Fibroblast of upper back skin (primary cell): ENCODE data around the gene SNAI1.
"Not testable (repeated sequence)": the region's sequence is repeated elsewhere in the genome, so short reads cannot be mapped to it uniquely, and the experiment has no call there.

ENCODE experiments used
- DNase-seq: peaks from one replicate; pipeline ENCODE4 v3.0.0-alpha.2; 2013

Gene SNAI1

DNA sequence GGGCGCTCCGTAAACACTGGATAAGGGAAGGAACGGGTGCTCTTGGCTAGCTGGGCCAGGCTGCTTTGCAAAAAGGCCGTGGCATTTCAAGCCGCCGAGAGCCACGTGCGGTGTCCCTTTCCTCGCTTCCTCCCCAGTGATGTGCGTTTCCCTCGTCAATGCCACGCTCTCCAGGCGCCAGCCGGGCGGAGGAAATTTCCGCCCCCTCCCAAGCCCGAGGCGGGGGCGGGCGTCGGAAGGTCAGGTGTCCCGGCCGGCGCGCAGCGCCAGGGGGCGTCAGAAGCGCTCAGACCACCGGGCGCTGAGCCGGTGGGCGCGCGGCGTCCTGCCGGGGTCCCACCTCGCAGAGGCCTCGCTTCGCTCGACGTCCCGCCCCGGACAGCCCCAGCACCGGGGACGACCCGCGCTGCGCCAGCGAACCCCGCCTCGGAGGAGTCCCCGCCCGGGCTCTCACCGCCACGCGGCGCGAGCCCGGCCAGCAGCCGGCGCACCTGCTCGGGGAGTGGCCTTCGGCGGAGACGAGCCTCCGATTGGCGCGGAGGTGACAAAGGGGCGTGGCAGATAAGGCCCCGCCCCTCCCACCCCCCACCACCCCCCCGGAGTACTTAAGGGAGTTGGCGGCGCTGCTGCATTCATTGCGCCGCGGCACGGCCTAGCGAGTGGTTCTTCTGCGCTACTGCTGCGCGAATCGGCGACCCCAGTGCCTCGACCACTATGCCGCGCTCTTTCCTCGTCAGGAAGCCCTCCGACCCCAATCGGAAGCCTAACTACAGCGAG lies at the start of gene SNAI1:
Gene SNAI1 (plus strand): TSS at position 635 of the 777 bp plus-strand sequence. CDS start 80 bp downstream, at position 715.
- DNase-seq: peak; percentile 84

DNA sequence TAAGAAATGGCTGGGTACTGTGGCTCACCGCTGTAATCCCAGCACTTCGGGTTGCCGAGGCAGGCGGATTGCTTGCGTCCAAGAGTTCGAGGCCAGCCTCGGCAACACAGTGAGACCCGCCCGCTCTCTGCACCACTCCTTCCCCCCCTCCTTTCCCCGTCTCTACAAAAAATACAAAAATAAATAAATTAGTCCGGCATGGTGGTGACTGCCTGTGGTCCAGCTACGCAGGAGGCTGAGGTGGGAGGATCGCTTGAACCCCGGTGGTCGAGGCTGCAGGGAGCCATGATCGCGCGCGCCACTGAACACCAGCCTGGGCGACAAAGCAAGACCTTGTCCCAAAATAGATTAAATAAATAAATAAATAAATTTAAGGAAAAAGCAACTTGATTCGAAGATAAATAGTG lies 47.0 kb upstream of the SNAI1 start:
- no peak for DNase-seq

DNA sequence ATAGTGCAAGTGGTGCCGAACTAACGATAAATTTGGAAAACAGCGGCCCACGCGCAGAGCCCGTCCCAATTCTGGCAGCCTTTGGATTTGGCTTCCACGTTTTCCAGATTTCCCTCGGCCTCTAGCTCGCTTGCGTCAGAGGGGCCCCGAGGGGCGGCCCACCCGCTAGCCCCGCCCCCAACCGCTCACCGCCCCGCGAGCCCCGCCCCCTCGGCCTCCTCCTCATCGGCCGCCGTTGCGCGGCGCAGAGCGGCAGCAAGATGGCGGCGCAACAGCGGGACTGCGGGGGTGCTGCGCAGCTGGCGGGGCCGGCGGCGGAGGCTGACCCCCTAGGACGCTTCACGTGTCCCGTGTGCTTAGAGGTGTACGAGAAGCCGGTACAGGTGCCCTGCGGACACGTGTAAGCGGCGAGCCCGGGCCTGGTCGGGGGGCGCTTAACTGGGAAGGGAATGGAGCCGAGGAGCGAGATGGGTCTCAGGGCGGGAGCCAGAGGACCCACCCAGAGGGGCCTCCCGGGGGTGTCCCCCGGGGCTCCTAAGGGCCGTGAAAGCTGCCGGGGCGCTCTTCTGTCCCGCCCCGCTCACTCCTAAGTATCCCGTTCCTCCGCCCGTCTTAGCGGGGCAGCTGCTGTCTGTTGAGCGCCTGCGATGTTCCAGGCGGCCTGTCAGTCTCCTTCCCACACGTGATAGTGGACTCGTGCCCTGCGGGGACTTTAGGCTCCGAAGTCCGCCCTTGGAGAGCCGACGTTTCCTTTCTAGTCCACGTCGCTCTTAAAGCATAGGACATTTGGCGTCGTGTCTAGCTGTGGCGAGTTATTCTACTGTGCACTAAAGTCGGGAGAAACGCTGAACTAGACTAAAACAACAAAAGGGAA lies 46.4 kb upstream of the SNAI1 start, which contains the start of gene RNF114:
Gene RNF114 (plus strand): TSS at position 245 of the 874 bp plus-strand sequence. CDS start 16 bp downstream, at position 261.
- peak; percentile 90 for DNase-seq

DNA sequence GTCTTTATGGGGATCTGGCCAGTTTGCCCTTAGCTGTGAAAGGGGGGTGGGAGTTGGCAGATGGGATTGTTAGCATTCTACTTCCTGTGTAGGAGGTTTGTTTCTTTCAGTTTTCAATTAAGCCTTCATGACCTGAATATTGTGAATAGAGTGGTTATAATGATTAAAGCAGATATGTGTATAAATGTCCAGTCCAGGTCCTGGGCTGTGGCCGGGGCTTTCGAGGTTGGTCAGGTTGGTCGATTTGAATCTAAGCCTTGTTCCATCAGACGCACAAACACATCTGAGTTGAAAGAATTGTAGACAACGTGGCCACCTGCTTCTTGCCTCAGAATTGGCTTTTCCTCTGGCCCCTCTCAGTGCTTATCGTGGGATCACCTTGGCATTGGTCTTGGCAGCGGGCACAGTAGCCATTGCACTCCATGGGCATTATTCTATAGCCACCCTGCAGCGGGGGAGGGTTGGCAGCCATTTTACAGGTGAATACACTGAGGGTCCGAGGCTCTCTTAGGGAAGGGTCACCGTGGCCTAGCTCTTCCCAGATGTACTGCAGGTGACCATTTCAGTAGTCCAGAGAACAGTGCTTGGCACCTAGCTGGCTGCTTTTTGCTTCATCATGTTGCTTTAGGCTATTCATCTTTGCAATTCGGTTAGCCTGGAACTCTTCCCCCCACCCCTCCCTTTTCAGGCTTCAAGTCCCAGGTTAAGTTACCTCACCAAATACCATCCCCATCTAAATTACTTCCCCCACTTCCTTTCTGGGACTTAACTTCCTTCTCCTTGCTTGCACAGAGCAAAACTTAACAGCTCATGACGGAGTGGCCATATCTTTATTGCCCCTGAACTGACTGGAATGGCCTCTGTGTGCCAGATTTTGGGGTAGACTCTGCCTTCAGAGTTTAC lies 45.5 kb upstream of the SNAI1 start:
- DNase-seq: no peak

DNA sequence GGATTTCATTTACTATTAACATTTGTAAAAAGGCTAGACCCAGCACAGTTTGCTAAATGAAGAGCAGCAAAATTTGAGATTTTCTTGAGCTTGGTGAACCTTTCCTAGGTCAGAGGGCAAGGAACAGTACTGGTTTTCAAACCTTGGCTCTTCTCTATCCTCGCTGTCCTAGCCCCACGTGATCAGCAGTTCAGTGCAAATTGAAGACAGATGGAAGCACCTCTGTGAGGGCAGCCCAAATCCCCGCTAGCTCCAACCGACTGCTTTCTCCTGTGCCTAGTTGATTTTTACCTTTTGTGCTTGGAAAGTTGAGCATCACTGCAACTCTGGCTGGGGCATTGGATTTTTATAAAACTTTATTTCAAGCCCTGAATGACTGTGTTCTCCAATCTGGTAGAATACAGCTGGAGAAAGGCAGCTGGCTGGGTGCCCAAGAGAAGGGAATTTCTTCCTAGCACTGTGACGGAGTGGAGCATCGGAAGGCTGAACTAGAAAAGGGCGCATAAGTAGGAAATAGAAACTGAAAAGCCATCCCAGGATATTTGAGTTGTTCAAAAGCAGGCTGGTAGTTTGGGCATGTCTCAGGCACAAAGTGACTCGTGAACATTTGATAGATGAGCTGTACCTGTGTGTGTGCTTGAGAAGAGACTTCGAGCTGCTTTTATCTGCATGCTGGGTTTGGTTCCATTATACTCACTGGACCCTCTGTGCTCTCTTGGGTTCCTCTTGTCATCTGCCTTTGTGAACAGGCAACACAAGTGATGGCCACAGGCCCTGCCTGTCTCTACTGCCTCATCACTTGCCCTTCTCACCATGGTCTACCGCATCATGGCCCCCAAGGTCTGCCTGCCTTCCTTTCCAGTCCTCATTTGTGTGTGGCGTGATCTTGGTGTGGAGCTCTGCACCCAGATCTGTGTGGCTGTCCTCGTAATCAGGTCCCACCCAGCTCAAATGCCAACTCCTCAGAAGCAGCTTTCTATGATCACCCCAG lies 44.3 kb upstream of the SNAI1 start:
- DNase-seq: peak; percentile 75

DNA sequence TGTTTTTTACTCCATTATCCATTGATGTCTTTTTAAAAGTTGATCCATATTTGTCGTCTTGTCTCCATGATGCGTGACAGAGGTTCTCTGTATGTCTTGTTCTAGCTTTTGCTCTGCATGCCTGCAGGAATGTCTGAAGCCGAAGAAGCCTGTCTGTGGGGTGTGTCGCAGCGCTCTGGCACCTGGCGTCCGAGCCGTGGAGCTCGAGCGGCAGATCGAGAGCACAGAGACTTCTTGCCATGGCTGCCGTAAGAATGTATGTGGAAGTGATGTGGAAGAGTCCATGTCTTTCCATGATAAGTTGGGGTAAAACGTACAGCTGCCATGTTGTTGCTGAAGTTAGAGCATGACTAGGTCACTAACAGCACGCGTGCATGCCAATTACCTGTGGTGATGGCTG lies 41.3 kb upstream of the SNAI1 start:
- DNase-seq: no peak

DNA sequence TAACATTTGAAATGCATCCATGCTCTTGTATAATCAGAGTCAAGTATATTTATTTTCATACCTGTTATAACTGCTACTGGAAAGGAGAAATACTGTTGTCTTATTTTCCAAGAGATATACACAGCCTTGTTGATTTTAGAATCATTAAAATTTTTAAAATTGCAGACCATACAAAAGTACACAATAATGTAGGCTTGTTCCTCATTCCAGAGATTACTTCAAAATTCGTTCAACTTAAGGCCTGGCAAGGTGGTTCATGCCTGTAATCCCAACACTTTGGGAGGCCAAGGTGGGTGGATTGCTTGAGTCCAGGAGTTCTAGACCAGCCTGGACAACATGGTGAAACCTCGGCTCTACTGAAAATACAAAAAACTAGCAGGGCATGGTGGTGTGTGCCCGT lies 40.5 kb upstream of the SNAI1 start:
- DNase-seq: no peak

DNA sequence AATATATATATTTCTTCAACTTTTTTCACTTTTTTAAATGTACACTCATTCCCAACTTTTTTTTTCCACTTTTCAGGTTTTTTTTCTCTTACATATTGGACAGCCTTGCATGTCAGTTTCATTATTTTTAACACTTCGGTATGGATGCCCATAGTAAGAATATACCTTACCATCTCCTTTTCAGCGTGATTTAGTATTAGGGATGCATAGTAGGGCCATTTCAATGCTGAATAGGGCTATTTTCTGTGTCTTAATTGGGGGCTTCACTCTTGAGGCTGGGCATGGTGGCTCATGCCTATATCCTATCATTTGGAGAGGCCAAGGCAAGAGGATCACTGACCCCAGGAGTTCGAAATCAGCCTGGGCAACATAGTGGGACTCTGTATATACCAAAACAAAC lies 39.8 kb upstream of the SNAI1 start:
- no peak for DNase-seq

DNA sequence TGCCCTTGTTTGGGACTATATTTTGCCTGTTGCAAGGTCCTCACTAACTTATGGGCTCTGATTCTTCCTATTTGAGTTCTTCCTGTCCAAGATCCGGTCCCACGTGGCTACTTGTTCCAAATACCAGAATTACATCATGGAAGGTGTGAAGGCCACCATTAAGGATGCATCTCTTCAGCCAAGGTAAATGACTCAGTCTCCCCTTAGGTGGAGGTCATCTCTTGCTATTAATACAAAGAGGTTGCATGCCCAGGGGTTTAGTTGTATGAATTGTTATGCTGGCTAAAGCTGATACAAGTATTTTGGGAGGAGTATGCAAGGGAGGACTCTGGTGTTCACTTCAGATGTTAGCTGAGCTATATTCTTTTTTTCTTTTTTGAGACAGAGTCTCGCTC lies 37.5 kb upstream of the SNAI1 start:
- no peak for DNase-seq

DNA sequence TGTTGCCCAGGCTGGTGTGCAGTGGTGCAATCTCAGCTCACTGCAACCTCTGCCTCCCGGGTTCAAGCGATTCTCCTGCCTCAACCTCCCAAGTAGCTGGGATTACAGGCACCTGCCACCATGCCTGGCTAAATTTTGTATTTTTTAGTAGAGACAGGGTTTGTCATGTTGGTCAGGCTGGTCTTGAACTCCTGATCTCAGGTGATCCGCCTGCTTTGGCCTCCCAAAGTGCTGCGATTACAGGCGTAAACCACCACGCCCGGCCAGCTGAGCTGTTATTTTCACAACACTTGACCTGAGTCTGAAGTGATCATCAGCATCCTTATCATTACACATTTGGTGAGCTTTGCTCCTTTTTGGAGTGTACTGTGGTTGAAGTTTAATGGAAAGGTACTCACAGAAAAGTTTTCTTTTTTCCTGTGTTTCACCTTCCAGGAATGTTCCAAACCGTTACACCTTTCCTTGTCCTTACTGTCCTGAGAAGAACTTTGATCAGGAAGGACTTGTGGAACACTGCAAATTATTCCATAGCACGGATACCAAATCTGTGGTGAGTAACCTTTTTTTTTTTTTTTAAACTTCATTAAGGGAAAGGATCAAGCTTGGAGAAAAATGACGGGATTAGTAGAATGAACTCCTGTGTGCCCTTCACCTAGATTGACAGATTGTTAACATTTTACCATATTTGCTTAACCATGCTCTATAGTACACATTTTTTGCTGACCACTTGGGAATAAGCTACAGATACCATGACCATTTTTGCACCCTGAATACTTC lies 36.9 kb upstream of the SNAI1 start:
- no peak for DNase-seq

DNA sequence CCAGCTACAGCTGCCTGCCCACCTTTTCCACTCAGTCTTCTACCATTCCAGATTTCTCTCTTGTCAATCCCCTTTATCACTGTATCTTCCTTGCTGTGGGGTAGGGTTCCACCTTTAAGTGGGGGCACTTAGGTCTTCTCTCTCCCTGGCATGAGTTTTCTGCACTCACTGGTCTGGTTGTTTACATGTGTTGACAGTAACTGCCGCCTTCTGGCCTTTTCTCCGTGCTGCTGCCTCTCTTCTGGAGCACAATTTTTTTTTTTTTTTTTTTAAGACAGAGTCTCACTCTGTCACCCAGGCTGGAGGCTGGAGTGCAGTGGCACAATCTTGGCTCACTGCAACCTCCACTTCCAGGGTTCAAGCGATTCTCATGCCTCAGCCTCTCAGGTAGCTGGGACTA lies 34.6 kb upstream of the SNAI1 start:
- no peak for DNase-seq

DNA sequence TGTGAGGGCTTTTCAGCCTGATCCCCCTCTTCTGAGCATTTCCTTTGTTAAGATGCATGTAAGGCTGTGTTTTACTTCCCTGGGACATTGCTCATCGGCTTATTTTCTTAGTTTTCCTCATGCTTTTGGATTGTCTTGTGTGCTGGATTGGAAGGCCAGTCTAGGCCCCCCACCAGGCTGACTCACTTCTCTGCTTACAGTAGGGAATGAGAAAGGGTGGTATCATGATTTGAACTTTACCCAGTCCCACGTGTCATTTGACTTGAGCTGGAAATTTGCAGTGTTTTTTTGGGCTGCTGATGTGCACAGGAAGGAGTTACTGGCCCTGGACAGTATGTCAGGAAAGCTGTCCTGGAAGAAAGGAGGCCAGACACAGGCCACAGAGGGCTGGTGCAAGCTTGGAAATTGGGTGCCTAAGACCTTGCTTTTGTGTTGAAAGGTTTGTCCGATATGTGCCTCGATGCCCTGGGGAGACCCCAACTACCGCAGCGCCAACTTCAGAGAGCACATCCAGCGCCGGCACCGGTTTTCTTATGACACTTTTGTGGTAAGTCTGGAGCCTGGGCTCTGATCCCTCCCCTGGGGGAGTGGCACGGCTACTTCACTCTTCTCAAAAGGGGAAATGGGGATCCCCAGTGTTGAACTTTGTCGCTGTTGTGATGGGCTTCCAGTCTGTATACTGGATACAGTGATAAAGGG lies 33.8 kb upstream of the SNAI1 start:
- peak; percentile 96 for DNase-seq

DNA sequence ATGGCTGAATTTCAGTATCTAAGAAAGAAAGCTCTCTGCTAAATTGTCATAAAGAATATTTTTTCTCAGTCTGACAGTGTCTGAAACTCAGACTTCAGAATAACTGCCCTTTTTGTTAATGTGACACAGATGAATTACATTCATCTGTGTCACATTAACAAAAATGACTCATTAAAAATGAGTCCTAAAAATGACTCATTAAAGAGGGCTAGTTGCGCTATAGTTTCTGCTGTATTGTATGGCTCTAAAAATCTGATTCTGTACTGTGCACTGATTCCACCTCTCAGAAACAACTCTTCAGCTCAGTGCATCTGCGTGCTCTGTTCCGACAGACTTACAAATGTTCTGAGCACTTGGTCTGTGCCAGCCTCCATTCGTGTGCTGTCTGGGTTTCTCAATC lies 31.6 kb upstream of the SNAI1 start:
- peak; percentile 81 for DNase-seq

DNA sequence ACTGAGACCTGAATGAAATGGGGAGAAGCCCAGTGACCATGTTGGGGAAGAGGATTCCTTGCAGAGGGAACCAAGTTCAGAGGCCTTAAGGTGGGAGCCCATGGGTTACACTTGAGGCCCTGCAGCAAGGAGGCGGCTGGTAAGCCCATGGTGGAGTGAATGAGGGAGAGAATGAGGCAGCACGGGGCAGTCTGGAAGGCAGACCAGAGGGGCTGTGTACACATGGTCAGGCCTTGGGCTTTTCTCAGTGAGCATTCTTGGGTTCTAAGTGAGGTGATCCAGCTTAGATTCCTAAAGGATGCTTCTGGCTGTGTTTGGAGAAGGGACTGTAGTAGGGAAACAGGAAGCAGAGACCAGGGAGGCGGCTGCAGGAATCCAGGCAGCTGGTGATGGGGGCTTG lies 27.6 kb upstream of the SNAI1 start:
- no peak for DNase-seq

DNA sequence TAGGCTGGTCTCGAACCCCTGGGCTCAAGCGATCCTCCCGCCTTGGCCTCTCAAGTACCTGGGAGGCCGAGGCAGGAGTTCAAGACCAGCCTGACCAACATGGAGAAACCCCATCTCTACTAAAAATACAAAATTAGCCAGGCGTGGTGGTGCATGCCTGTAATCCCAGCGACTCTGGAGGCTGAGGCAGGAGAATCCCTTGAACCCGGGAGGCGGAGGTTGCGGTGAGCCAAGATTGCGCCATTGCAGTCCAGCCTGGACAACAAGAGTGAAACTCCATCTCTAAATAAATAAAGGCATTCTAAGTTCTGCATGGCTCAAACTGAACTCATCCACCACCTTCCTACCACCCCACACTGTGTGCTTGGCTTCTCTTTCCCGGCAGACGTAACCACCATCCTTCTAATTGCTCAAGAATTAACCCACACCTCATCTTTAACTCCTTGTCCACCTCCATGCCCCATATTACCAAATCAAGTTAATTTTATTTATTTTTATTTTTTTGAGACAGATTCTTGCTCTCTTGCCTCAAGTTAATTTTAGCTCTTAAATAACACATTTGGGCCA lies 26.9 kb upstream of the SNAI1 start:
- DNase-seq: not testable (repeated sequence)

DNA sequence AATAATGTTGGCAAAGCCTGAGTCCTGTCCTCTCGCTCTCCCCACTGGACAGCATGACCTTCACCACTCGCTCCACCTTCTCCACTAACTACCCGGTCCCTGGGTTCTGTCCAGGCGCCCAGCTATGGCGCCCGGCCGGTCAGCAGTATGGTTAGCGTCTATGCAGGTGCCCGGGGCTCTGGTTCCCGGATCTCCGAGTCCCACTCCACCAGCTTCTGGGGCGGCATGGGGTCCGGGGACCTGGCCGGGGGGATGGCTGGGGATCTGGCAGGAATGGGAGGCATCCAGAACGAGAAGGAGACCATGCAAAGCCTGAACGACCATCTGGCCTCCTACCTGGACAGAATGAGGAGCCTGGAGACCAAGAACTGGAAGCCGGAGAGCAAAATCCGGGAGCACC lies 26.1 kb upstream of the SNAI1 start:
- DNase-seq: no peak

DNA sequence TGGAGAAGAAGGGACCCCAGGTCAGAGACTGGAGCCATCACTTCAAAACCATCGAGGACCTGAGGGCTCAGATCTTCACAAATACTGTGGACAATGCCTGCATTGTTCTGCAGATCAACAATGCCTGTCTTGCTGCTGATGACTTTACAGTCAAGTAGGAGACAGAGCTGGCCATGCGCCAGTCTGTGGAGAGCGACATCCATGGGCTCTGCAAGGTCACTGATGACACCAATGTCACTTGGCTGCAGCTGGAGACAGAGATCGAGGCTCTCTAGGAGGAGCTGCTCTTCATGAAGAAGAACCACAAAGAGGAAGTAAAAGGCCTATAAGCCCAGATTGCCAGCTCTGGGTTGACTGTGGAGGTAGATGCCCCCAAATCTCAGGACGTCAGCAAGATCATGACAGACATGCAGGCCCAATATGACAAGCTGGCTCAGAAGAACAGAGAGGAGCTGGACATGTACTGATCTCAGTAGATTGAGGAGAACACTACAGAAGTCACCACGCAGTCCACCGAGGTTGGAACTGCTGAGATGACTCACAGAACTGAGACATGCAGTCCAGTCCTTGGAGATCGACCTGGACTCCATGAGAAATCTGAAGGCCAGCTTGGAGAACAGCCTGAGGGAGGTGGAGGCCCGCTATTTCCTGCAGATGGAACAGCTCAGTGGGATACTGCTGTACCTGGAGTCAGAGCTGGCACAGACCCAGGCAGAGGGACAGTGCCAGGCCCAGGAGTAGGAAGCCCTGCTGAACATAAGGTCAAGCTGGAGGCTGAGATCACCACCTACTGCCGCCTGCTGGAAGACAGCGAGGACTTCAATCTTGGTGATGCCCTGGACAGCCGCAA lies 25.5 kb upstream of the SNAI1 start:
- DNase-seq: not testable (repeated sequence)

DNA sequence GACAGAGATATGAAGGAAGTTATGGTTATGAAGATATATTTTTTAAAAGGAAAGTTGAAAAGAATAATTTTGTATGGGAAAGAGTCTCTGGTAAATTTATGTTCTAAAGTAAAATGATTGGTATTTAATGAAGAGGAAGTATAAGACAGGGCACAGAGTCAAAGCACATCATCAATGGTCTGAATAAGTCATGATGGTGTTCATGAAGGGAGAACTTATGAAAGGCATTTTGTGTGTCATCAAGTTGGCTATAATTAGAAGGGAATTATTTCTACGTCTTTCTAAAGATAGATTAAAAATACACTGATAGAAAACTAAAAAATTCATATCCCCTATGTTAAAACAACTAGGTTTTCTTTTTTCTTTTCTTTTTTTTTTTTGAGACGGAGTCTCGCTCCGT lies 21.4 kb upstream of the SNAI1 start:
- no peak for DNase-seq
